ENCODE results near the gene GLRX. TPM values are rescaled to one million over a fixed set of nuclear protein-coding genes. Genes with fewer than 3 reads are reported as not detected.
"Not testable (repeated sequence)": the region's sequence is repeated elsewhere in the genome, so short reads cannot be mapped to it uniquely, and the experiment has no call there.

The GLRX gene
- total RNA-seq, 2 experiments from 2014 or later = 28.4 to 32.6 TPM

DNA sequence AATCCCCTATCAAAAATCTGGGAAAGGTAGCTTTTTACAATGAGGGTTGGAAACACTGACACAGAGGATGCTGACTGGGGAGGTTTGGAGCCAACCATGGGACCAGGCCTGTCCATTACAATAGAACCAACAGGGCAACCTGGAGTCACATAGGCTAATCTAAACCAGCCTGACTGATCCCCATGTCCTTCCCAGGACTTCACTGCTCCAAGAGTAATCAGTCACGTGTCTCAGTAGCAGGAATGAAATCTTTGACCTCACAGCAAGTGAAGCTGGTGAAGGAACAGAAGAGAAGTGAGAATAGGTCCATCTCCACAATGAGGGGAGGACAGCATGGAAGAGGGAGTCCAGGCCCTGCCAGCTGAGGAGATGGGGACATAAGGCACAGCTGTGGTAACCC is 16.0 kb upstream of the GLRX start:
- ChIA-PET POLR2A (interaction anchor here (1.1 to 1.4 kb wide), 3 partner anchors 13 to 191 kb away, joined by 3 read pairs; partner anchors contain the start of gene GLRX), CTCF (interaction anchor here (1.0 to 25.0 kb wide), 5 partner anchors 8 to 175 kb away, joined by 3 to 628 read pairs (median 3); partner anchors contain the start of gene GLRX)
- no peak overlapping the region for H3K4me3 Mint-ChIP-seq
- ATAC-seq (no peak), DNase-seq (no peak)
- no peak overlapping the region for H3K27ac Mint-ChIP-seq
- no peaks in the 10 kb centered on the region for H3K9me3 Mint-ChIP-seq
- peaks cover 49% of the 10 kb centered on the region for H3K4me1 Mint-ChIP-seq (ENCODE audit: low read depth)
- H3K36me3 Mint-ChIP-seq (ENCODE audit: low read depth) = no peaks in the 10 kb centered on the region
- no peaks in the 10 kb centered on the region for H3K27me3 Mint-ChIP-seq
- intact Hi-C loops (cut with micrococcal nuclease) = loop anchor here (5.0 kb wide), 1 partner anchor 176 kb away; no protein-coding TSS in a partner anchor
- TF ChIP-seq, protein P1, sequence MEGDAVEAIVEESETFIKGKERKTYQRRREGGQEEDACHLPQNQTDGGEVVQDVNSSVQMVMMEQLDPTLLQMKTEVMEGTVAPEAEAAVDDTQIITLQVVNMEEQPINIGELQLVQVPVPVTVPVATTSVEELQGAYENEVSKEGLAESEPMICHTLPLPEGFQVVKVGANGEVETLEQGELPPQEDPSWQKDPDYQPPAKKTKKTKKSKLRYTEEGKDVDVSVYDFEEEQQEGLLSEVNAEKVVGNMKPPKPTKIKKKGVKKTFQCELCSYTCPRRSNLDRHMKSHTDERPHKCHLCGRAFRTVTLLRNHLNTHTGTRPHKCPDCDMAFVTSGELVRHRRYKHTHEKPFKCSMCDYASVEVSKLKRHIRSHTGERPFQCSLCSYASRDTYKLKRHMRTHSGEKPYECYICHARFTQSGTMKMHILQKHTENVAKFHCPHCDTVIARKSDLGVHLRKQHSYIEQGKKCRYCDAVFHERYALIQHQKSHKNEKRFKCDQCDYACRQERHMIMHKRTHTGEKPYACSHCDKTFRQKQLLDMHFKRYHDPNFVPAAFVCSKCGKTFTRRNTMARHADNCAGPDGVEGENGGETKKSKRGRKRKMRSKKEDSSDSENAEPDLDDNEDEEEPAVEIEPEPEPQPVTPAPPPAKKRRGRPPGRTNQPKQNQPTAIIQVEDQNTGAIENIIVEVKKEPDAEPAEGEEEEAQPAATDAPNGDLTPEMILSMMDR (IDR thresholded peaks at IDR 0.05) = no peak

GRCh38 chr5:95838001-95838520 is 15.5 kb upstream of the GLRX start:
- intact Hi-C loops (cut with micrococcal nuclease) = loop anchor here (5.0 kb wide), 1 partner anchor 176 kb away; no protein-coding TSS in a partner anchor
- Mint-ChIP-seq H3K27ac (peak overlapping the region; percentile 19), H3K36me3 (ENCODE audit: low read depth) (no peaks in the 10 kb centered on the region), H3K4me1 (ENCODE audit: low read depth) (peaks cover 46% of the 10 kb centered on the region), H3K27me3 (no peaks in the 10 kb centered on the region), H3K4me3 (no peak overlapping the region), H3K9me3 (no peaks in the 10 kb centered on the region)
- TF ChIP-seq, protein P1 (IDR thresholded peaks at IDR 0.05) = no peak
- CTCF ChIA-PET = interaction anchor here (1.0 to 25.0 kb wide), 5 partner anchors 8 to 174 kb away, joined by 3 to 628 read pairs (median 3); partner anchors contain the start of gene GLRX
- DNase-seq = no peak
- POLR2A ChIA-PET = interaction anchor here (1.4 kb wide), 1 partner anchor 191 kb away, joined by 3 read pairs; no protein-coding TSS in a partner anchor
- no peak for ATAC-seq

DNA sequence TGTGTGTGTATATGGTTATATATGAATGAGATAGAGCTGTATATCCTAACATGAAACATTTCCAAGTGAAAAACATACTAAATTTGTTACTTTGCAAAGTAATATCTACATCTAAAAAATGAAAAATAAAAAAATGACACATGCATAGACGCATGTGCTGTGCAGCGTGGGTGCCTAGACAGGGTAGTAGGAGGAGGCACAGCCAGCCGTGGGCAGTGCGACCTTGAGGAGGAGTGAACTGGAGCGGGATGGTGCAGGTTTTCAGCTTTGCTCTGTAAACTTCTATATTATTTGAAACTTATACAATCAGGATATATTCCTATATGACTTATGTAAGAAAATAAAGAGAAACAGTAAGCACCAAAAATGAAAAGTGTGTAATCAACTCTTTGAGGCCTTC is 15.0 kb upstream of the GLRX start:
- no peak overlapping the region for H3K4me3 Mint-ChIP-seq
- H3K27ac Mint-ChIP-seq = peak overlapping the region; percentile 19
- POLR2A ChIA-PET = no interaction called here
- CTCF ChIA-PET = interaction anchor here (1.0 to 25.0 kb wide), 8 partner anchors 9 to 174 kb away, joined by 3 to 628 read pairs (median 3); partner anchors contain the start of gene GLRX
- H3K4me1 Mint-ChIP-seq (ENCODE audit: low read depth) = peaks cover 46% of the 10 kb centered on the region
- intact Hi-C loops (cut with micrococcal nuclease) = loop anchor here (5.0 kb wide), 1 partner anchor 175 kb away; no protein-coding TSS in a partner anchor
- no peaks in the 10 kb centered on the region for H3K36me3 Mint-ChIP-seq (ENCODE audit: low read depth)
- no peak for ATAC-seq
- H3K9me3 Mint-ChIP-seq = no peaks in the 10 kb centered on the region
- DNase-seq = no peak
- no peaks in the 10 kb centered on the region for H3K27me3 Mint-ChIP-seq
- TF ChIP-seq, protein P1 (IDR thresholded peaks at IDR 0.05) = no peak

DNA sequence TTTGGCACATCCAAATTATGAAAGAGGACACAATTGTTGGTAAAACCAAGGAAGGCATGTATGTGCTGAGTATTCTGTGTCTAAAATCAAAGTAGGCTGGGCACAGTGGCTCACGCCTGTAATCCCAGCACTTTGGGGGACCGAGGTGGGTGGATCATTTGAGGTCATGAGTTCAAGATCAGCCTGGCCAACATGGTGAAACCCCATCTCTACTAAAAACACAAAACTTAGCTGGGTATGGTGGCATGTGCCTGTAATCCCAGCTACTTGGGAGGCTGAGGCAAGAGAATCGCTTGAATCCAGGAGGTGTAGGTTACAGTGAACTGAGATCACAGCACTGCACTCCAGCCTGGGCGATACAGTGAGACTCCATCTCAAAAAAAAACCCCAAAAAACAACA is 14.4 kb upstream of the GLRX start:
- H3K9me3 Mint-ChIP-seq; H3K4me3 Mint-ChIP-seq; DNase-seq; H3K36me3 Mint-ChIP-seq (ENCODE audit: low read depth); ATAC-seq; H3K27me3 Mint-ChIP-seq: not testable (repeated sequence)
- peaks cover 42% of the 10 kb centered on the region for H3K4me1 Mint-ChIP-seq (ENCODE audit: low read depth)
- ChIA-PET CTCF (interaction anchor here (1.1 to 25.0 kb wide), 5 partner anchors 10 to 51 kb away, joined by 3 to 628 read pairs (median 14); partner anchors contain the start of gene GLRX), POLR2A (interaction anchor here (2.3 kb wide), 1 partner anchor 26 kb away, joined by 7 read pairs; no protein-coding TSS in a partner anchor)
- H3K27ac Mint-ChIP-seq = peak overlapping the region; percentile 93
- intact Hi-C loops (cut with micrococcal nuclease) = loop anchor here (5.0 kb wide), 1 partner anchor 175 kb away; no protein-coding TSS in a partner anchor

DNA sequence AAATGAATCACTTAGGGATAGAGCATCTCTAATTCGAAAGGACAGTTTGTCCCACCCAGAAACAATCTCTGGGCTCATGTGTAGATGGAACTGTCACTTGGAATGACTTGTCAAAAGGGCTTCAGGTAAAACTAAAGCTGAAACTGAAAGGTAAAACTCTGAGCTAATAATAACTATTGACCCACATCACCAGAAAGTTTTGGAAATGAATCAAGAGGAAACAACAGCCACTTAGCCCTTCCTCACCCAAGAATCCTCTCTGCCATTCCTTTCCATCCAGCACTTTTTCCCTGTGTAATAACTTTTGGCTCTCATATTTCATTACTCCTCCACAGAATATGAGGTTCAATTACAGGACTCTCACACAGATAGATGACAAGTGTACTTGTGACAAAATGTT is 14.0 kb upstream of the GLRX start:
- Mint-ChIP-seq H3K36me3 (ENCODE audit: low read depth) (no peaks in the 10 kb centered on the region), H3K4me3 (peak overlapping the region; percentile 74), H3K27me3 (no peaks in the 10 kb centered on the region), H3K4me1 (ENCODE audit: low read depth) (peaks cover 40% of the 10 kb centered on the region), H3K9me3 (no peaks in the 10 kb centered on the region), H3K27ac (peak overlapping the region; percentile 93)
- DNase-seq (no peak), ATAC-seq (no peak)
- ChIA-PET POLR2A (interaction anchor here (1.4 to 2.3 kb wide), 2 partner anchors 26 to 190 kb away, joined by 4 to 7 read pairs; partner anchors contain the start of gene RFESD), CTCF (interaction anchor here (1.1 to 25.0 kb wide), 5 partner anchors 10 to 51 kb away, joined by 3 to 628 read pairs (median 14); partner anchors contain the start of gene GLRX)
- TF ChIP-seq, protein P1 (IDR thresholded peaks at IDR 0.05) = no peak
- intact Hi-C loops (cut with micrococcal nuclease) = loop anchor here (5.0 kb wide), 1 partner anchor 174 kb away; no protein-coding TSS in a partner anchor
